Measurements from ENCODE around the gene KIFBP.
A peak's percentile ranks its signal among the peaks of the same experiment; 100 is the strongest.
"Not testable (repeated sequence)": the region's sequence is repeated elsewhere in the genome, so short reads cannot be mapped to it uniquely, and the experiment has no call there.

The KIFBP gene, protein sequence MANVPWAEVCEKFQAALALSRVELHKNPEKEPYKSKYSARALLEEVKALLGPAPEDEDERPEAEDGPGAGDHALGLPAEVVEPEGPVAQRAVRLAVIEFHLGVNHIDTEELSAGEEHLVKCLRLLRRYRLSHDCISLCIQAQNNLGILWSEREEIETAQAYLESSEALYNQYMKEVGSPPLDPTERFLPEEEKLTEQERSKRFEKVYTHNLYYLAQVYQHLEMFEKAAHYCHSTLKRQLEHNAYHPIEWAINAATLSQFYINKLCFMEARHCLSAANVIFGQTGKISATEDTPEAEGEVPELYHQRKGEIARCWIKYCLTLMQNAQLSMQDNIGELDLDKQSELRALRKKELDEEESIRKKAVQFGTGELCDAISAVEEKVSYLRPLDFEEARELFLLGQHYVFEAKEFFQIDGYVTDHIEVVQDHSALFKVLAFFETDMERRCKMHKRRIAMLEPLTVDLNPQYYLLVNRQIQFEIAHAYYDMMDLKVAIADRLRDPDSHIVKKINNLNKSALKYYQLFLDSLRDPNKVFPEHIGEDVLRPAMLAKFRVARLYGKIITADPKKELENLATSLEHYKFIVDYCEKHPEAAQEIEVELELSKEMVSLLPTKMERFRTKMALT

DNA sequence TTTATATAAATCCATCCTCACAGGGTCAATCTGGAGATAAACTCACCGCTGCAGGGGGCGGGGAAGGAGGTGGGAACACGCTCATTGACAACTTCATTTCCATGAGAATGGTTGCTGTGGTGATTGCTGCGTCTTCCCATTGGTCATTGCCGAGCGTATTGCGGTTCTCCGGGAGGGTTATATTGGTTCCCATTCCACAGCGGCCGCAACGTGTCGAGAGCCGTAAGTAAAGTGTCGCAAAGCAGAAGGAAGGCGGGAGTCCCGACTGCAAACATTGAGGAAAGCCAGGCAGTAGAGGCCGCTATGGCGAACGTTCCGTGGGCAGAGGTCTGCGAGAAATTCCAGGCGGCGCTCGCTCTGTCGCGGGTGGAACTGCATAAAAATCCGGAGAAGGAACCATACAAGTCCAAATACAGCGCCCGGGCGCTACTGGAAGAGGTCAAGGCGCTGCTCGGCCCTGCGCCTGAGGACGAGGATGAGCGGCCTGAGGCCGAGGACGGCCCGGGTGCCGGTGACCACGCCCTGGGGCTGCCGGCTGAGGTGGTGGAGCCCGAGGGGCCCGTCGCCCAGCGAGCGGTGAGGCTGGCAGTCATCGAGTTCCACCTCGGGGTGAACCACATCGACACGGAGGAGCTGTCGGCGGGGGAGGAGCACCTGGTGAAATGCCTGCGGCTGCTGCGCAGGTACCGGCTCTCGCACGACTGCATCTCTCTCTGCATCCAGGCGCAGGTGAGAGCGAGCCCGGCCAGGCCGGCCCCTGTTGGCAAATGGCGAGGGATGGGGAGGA lies at the start of gene KIFBP:
KIFBP (plus strand) TSS at position 274 of the 787 bp plus-strand sequence; CDS start at position 304, 30 bp downstream.
- peak; percentile 95 for DNase-seq (ENCODE audit: low spot score)

DNA sequence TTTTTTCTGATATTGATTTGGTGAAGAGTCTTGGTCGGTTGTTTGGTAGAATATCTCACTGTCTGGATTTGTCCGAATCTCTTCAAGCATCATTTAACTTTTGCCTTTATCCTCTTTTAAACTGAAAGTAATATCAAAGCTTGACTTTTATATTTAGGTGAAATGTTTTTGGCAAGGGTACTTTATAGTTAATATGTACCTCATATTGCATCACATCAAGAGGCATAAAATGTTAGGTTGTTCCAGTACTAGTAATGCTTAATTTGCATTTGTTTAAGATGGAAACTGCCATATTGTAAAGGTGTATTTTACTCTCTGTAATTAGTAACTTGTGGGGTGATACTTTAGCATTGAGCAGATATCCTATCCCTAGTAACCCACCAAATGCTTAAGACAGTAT lies 49.7 kb upstream of the KIFBP start:
- DNase-seq (ENCODE audit: low spot score): no peak

DNA sequence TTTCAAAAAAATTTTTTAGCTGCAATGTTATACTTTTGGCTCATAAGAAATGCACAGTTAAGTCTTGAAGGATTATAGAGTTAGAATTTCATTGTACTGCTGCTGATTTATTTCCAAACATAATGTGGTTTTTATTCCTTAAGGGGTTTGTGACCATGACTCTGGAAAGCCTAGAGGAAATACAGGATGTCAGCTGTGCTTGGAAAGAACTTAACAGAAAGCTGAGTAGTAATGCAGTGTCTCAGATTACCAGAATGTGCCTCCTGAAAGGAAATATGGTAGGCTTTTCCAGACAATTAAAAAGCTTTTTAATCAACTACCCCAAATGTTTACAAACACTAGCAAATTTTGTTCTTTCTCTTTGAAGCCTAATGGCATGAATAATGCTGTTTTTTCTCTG lies 47.7 kb upstream of the KIFBP start:
- not testable (repeated sequence) for DNase-seq (ENCODE audit: low spot score)

DNA sequence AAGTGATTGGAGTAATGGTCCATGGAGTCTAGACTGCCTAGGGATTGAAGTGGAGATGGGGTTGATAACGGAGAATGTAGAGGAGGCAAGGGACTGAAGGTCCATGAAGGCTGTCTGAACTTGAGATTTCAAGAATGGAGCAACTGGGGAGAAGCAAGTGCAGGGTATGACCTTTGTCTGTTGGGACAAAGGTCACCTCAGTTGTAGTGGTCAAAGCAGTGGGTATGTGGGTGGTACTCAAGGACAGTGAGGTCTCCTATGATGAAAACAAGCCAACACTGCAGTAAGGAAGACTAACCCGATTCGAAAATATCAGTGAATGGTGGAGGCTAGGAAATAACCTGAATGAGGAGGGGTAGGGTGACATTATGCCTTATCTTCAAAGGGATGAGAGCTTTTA lies 38.0 kb upstream of the KIFBP start:
- DNase-seq (ENCODE audit: low spot score): no peak

DNA sequence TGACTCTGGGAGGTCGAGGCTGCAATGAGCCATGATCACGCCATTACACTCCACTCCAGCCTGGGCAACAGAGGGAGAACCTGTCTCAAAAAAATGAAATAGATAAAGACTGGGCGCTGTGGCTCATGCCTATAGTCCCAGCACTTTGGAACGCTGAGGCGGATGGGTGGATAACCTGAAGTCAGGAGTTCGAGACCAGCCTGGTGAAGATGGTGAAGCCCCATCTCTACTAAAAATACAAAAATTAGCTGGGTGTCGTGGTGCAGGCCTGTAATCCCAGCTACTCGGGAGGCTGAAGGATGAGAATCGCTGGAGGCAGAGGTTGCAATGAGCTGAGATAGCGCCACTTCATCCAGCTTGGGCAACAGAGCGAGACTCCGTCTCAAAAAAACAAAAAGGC lies 33.7 kb upstream of the KIFBP start:
- DNase-seq (ENCODE audit: low spot score): no peak

GRCh38 chr10:68955355-68955831 lies 33.2 kb upstream of the KIFBP start:
- peak; percentile 80 for DNase-seq (ENCODE audit: low spot score)

DNA sequence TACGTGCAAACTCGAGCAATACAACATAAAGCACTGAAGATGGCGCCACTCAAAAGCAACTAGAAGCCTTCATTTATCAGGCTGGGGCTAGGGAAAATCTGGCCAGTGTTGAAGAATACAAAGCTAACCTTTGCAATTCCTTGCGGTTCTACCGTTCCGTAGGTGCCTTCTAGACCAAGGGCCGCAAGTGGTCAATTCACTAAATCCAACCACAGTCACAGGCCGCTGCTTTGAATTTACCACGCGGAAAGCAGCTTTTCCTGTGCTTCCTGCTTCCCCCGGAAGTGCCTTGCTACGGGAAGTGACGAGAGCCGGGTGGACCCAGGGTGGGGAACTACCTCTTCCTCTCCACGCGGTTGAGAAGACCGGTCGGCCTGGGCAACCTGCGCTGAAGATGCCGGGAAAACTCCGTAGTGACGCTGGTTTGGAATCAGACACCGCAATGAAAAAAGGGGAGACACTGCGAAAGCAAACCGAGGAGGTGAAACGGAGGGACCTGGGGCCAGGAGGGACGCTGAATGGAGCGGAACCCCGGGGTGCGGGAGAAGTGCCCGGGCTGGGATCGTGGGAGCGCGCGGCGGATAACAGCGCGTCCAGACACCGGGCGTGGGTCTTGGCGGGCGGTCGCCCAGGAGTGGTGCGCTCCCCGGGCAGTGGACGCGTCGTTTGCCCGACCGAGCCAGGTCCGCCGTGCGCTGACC lies 32.6 kb upstream of the KIFBP start, which contains the start of gene DDX21:
DDX21 (plus strand) TSS at position 339 of the 701 bp plus-strand sequence; CDS start at position 395, 56 bp downstream.
- peak; percentile 91 for DNase-seq (ENCODE audit: low spot score)

GRCh38 chr10:68957284-68957615 lies 31.4 kb upstream of the KIFBP start:
- DNase-seq (ENCODE audit: low spot score): no peak

- no peak for DNase-seq (ENCODE audit: low spot score)
Observed at GRCh38 chr10:68957654-68958053, 30.9 kb upstream of the KIFBP start.

GRCh38 chr10:68959695-68960527 lies 28.7 kb upstream of the KIFBP start:
- DNase-seq (ENCODE audit: low spot score): no peak

- no peak for DNase-seq (ENCODE audit: low spot score)
Observed at GRCh38 chr10:68963151-68963550, 25.5 kb upstream of the KIFBP start.

GRCh38 chr10:68973975-68974374 lies 14.6 kb upstream of the KIFBP start:
- no peak for DNase-seq (ENCODE audit: low spot score)

DNA sequence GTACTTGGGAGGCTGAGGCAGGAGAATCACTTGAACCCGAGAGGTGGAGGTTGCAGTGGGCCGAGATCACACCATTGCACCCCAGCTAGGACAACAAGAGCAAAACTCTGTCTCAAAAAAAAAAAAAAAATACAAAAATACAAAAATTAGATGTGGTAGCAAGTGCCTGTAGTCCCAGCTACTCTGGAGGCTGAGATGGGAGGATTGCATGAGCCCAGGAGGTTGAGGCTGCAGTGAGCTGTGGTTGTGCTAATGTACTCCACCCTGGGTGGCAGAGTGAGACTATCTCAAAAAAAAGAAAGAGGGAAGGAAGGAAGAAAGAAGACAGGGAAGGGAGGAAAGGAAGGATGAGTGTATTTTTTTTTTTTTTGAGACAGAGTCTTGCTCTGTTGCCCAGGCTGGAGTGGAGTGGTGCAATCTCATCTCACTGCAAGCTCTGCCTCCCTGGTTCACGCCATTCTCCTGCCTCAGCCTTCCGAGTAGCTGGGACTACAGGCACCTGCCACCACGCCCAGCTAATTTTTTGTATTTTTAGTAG lies 12.6 kb upstream of the KIFBP start:
- DNase-seq (ENCODE audit: low spot score): not testable (repeated sequence)

DNA sequence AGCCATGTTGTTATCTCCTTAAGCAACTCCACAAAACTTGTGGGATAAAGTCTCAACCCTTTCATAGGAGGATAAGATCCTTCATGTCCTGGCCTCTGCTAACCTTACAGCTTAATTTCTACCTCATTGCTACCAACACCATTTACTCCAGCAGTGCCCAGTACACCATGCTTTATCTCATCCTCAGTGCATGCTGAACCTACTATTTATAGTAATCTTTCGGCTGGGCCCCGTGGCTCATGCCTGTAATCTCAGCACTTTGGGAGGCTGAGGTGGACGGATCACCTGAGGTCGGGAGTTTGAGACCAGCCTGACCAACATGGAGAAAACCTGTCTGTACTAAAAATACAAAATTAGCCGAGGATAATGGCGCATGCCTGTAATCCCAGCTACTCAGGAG lies 8.9 kb upstream of the KIFBP start:
- DNase-seq (ENCODE audit: low spot score): not testable (repeated sequence)

- no peak for DNase-seq (ENCODE audit: low spot score)
Observed at GRCh38 chr10:68981074-68981473, 7.5 kb upstream of the KIFBP start.

GRCh38 chr10:68982389-68982788 lies 6.2 kb upstream of the KIFBP start:
- no peak for DNase-seq (ENCODE audit: low spot score)

GRCh38 chr10:68987611-68988010 lies 992 bp upstream of the KIFBP start:
- DNase-seq (ENCODE audit: low spot score): no peak

DNA sequence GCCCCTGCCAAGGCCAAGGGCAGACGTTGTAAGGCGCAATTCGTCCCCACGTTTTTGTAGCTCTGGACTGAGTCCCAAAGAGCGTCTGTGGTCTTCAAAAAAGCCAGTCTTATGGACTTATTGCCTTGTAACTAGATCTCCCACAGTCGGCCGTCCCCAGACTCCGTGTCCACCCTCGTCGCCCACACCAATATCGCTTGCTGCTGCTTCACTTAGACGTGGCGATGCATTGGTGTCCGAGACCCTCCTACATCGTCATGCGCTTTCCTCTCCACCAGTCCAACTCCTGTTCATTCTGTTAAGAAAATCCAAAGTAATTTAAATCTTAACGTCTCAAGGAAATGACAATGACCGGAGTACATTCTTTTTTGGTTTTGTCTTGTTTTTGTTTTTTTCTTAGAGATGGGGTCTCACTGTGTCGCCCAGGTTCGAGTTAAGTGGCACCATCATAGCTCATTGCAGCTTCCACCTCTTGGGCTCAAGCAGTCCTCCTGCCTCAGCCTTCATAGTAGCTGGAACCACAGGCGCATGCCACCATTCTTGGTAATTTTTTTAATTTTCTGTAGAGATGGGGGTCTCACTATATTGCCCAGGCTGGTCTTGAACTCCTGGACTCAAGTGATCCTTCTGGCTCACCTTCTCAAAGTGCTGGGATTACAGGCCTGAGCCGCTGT lies 851 bp downstream of the KIFBP start:
- no peak for DNase-seq (ENCODE audit: low spot score)

GRCh38 chr10:68992636-68993440 lies 4.2 kb downstream of the KIFBP start:
- no peak for DNase-seq (ENCODE audit: low spot score)
